Vagina (tissue), 2 donors: ENCODE data around the gene VWA1.
"Not testable (repeated sequence)": the region's sequence is repeated elsewhere in the genome, so short reads cannot be mapped to it uniquely, and the experiment has no call there.

Experiments used
- CTCF ChIP-seq, 3 experiments: fragments of 450-650 bp in 2 of 3; fragments of 200-600 bp in 1 of 3; sonication (generic) in 1 of 3; IDR thresholded peaks; one replicate each; pipeline ENCODE4 v1.5.1; 2017 to 2019; ENCODE audit warnings: antibody characterized with exemption in 3 of 3, mild to moderate bottlenecking in 2 of 3, moderate library complexity in 2 of 3
- POLR2A ChIP-seq, 2 donors: fragments of 450-650 bp; IDR thresholded peaks; one replicate each; pipeline ENCODE4 v1.6.1; 2017; ENCODE audit warnings: antibody characterized with exemption in 2 of 2, mild to moderate bottlenecking in 2 of 2, moderate library complexity in 2 of 2
- POLR2AphosphoS5 ChIP-seq, 2 donors: sonication (generic); formaldehyde crosslinking; IDR thresholded peaks; one replicate each; pipeline ENCODE4 v1.9.0; 2017; ENCODE audit warnings: antibody characterized with exemption in 2 of 2, mild to moderate bottlenecking in 2 of 2, low read depth in 1 of 2; ENCODE audit not compliant: insufficient read depth in 1 of 2

GRCh38 chr1:1459711-1460110 is 24.2 kb downstream of the VWA1 start:
- not testable (repeated sequence) for TF ChIP-seq CTCF (IDR thresholded peaks at IDR 0.05); POLR2AphosphoS5 (IDR thresholded peaks at IDR 0.05; ENCODE audit: insufficient read depth in 1 of 2, low read depth in 1 of 2); POLR2A (IDR thresholded peaks at IDR 0.05)
